ENCODE data around the gene LRRC27. TPM values are rescaled to one million over a fixed set of nuclear protein-coding genes. Genes with fewer than 3 reads are reported as not detected.
A peak's percentile ranks its signal among the peaks of the same experiment; 100 is the strongest.

LRRC27 gene
- total and polyA plus RNA-seq, 2 donors (not counting 1 experiment from before 2014, with no cell fraction given) = 23.6 to 25.6 TPM

GRCh38 chr10:132336064-132336746 is 4.2 kb downstream of the LRRC27 start:
- intact Hi-C loops (cut with micrococcal nuclease) = no loop called here
- H3K36me3 ChIP-seq (replicated peaks in 1 of 2; ENCODE audit: control extremely low read depth in 1 of 2, control insufficient read depth in 1 of 2, extremely low read depth in 1 of 2, insufficient read depth in 2 of 2, low read length in 1 of 2) = peaks cover 0 to 2% of the 10 kb centered on the region in 2 experiments
- peak overlapping the region in 4 of 5 experiments; percentile 36 to 74 (median 54) for H3K4me3 ChIP-seq (ENCODE audit: control extremely low read depth in 1 of 5, extremely low read depth in 1 of 5, insufficient read depth in 1 of 5, low read depth in 2 of 5, low read length in 4 of 5)
- peaks cover 38 to 50% of the 10 kb centered on the region in 2 donors for H3K4me1 ChIP-seq (ENCODE audit: control insufficient read depth in 2 of 2, insufficient read depth in 2 of 2, low read length in 2 of 2)
- Mint-ChIP-seq H3K9me3 (ENCODE audit: insufficient read depth) (no peaks in the 10 kb centered on the region), H3K4me3 (peak overlapping the region; percentile 55), H3K27me3 (no peaks in the 10 kb centered on the region), H3K27ac (peak overlapping the region; percentile 17), H3K4me1 (peaks cover 50% of the 10 kb centered on the region)
- peak overlapping the region; percentile 80 for H3K4me2 ChIP-seq (replicated peaks; ENCODE audit: low read depth, low read length, poor library complexity, severe bottlenecking)
- H4K20me1 ChIP-seq (ENCODE audit: control insufficient read depth, insufficient read depth, low read length, poor library complexity, severe bottlenecking) = no peaks in the 10 kb centered on the region
- H3K9ac ChIP-seq (ENCODE audit: low read length) = peak overlapping the region; percentile 65
- ChIA-PET CTCF (interaction anchor here (1.4 kb wide), 1 partner anchor 13 kb away, joined by 3 read pairs; no protein-coding TSS in a partner anchor), POLR2A (interaction anchor here (0.8 kb wide), 1 partner anchor 28 kb away, joined by 3 read pairs; the partner anchor contains the start of gene STK32C)
- DNase-seq (no peak), ATAC-seq (ENCODE audit: low read depth) (no peak)
- no peaks in the 10 kb centered on the region for H3K27me3 ChIP-seq (replicated peaks in 1 of 4; ENCODE audit: control extremely low read depth in 1 of 4, control insufficient read depth in 3 of 4, insufficient read depth in 4 of 4, low read length in 3 of 4)
- peaks cover 0 to 5% (median 0%) of the 10 kb centered on the region in 3 donors for H3K9me3 ChIP-seq (ENCODE audit: control extremely low read depth in 1 of 3, control insufficient read depth in 2 of 3, insufficient read depth in 1 of 3, low read length in 2 of 3)
- peak overlapping the region in 1 of 2 donors; percentile 53 for H3K27ac ChIP-seq (ENCODE audit: low read length in 2 of 2)
- peaks cover 4% of the 10 kb centered on the region for H3K79me2 ChIP-seq (ENCODE audit: control insufficient read depth, insufficient read depth, low read length)
- peak overlapping the region; percentile 88 for H2AFZ ChIP-seq (ENCODE audit: insufficient read depth, low read depth, low read length, poor library complexity, severe bottlenecking)
- WGBS (ENCODE audit: insufficient coverage) = 60% methylated on average over 10 of the region's 11 CpGs
- TF ChIP-seq CTCF (IDR thresholded peaks at IDR 0.05) (no peak), EZH2 (IDR thresholded peaks at IDR 0.05; ENCODE audit: borderline replicate concordance, insufficient read depth, low read depth, low read length, poor library complexity, severe bottlenecking) (no peak)

GRCh38 chr10:132336919-132337407 is 5.0 kb downstream of the LRRC27 start:
- Histone ChIP-seq H3K9ac (ENCODE audit: low read length) (peak overlapping the region; percentile 65), H3K4me2 (replicated peaks; ENCODE audit: low read depth, low read length, poor library complexity, severe bottlenecking) (peak overlapping the region; percentile 80), H3K9me3 (ENCODE audit: control extremely low read depth in 1 of 3, control insufficient read depth in 2 of 3, insufficient read depth in 1 of 3, low read length in 2 of 3) (peaks cover 0 to 9% (median 0%) of the 10 kb centered on the region in 3 donors), H3K4me3 (ENCODE audit: control extremely low read depth in 1 of 5, extremely low read depth in 1 of 5, insufficient read depth in 1 of 5, low read depth in 2 of 5, low read length in 4 of 5) (peak overlapping the region; percentile 36 to 74 (median 53)), H2AFZ (ENCODE audit: insufficient read depth, low read depth, low read length, poor library complexity, severe bottlenecking) (peak overlapping the region; percentile 88), H3K79me2 (ENCODE audit: control insufficient read depth, insufficient read depth, low read length) (no peaks in the 10 kb centered on the region), H3K27ac (ENCODE audit: low read length in 2 of 2) (peak overlapping the region in 1 of 2 donors; percentile 37), H3K4me1 (ENCODE audit: control insufficient read depth in 2 of 2, insufficient read depth in 2 of 2, low read length in 2 of 2) (peaks cover 38 to 48% of the 10 kb centered on the region in 2 donors), H3K27me3 (replicated peaks in 1 of 4; ENCODE audit: control extremely low read depth in 1 of 4, control insufficient read depth in 3 of 4, insufficient read depth in 4 of 4, low read length in 3 of 4) (no peaks in the 10 kb centered on the region), H4K20me1 (ENCODE audit: control insufficient read depth, insufficient read depth, low read length, poor library complexity, severe bottlenecking) (no peaks in the 10 kb centered on the region), H3K36me3 (replicated peaks in 1 of 2; ENCODE audit: control extremely low read depth in 1 of 2, control insufficient read depth in 1 of 2, extremely low read depth in 1 of 2, insufficient read depth in 2 of 2, low read length in 1 of 2) (peaks cover 0 to 2% of the 10 kb centered on the region in 2 experiments)
- ATAC-seq (ENCODE audit: low read depth) (no peak), DNase-seq (peak; percentile 47)
- CTCF ChIA-PET = interaction anchor here (0.5 to 1.6 kb wide), 3 partner anchors 12 to 329 kb away, joined by 3 to 5 read pairs (median 3); no protein-coding TSS in a partner anchor
- WGBS (ENCODE audit: insufficient coverage) = 27% methylated on average over 14 of the region's 19 CpGs
- Mint-ChIP-seq H3K27me3 (no peaks in the 10 kb centered on the region), H3K4me3 (peak overlapping the region; percentile 80), H3K27ac (peak overlapping the region; percentile 43), H3K9me3 (ENCODE audit: insufficient read depth) (no peaks in the 10 kb centered on the region), H3K4me1 (peaks cover 44% of the 10 kb centered on the region)
- TF ChIP-seq CTCF (IDR thresholded peaks at IDR 0.05) (no peak), EZH2 (IDR thresholded peaks at IDR 0.05; ENCODE audit: borderline replicate concordance, insufficient read depth, low read depth, low read length, poor library complexity, severe bottlenecking) (no peak)
- intact Hi-C loops (cut with micrococcal nuclease) = no loop called here
- POLR2A ChIA-PET = interaction anchor here (0.8 kb wide), 1 partner anchor 29 kb away, joined by 3 read pairs; the partner anchor contains the start of gene STK32C
